GM18498 (cell line): ENCODE results near the gene MYO9A.

Experiments
- ATAC-seq: cut with Tn5 transposase; IDR thresholded peaks from one replicate; pipeline ENCODE4 v1.9.1; 2021; ENCODE audit warnings: mild to moderate bottlenecking, moderate library complexity; ENCODE audit not compliant: unreplicated experiment

The MYO9A gene

GRCh38 chr15:72118017-72118978, at the start of gene MYO9A, which contains the start of gene SENP8:
Gene MYO9A, minus strand, starts transcription at chr15:72118150. Its CDS starts 71,587 bp downstream, at chr15:72046563.
Gene SENP8, plus strand, starts transcription at chr15:72118403. Its CDS starts 21,221 bp downstream, at chr15:72139624.
- ATAC-seq, result peak; percentile 71

GRCh38 chr15:72167445-72167844, 49.5 kb upstream of the MYO9A start:
- ATAC-seq, result no peak

GRCh38 chr15:72166716-72167417, 48.9 kb upstream of the MYO9A start:
- no peak for ATAC-seq

GRCh38 chr15:72163719-72164118, 45.8 kb upstream of the MYO9A start:
- ATAC-seq, result no peak

GRCh38 chr15:72162569-72162968, 44.6 kb upstream of the MYO9A start:
- no peak for ATAC-seq

GRCh38 chr15:72161361-72162132, 43.6 kb upstream of the MYO9A start:
- no peak for ATAC-seq

GRCh38 chr15:72160696-72161245, 42.8 kb upstream of the MYO9A start:
- no peak for ATAC-seq

GRCh38 chr15:72156928-72157327, 39.0 kb upstream of the MYO9A start:
- ATAC-seq, result no peak

- peak; percentile 58 for ATAC-seq
Measured at GRCh38 chr15:72155635-72156616, 38.0 kb upstream of the MYO9A start.

- ATAC-seq, result no peak
Measured at GRCh38 chr15:72155003-72155621, 37.2 kb upstream of the MYO9A start.

GRCh38 chr15:72154316-72154715, 36.4 kb upstream of the MYO9A start:
- no peak for ATAC-seq

GRCh38 chr15:72153269-72154000, 35.5 kb upstream of the MYO9A start:
- ATAC-seq, result no peak

- no peak for ATAC-seq
Measured at GRCh38 chr15:72147418-72147817, 29.5 kb upstream of the MYO9A start.

- ATAC-seq, result no peak
Measured at GRCh38 chr15:72146934-72147333, 29.0 kb upstream of the MYO9A start.

GRCh38 chr15:72146221-72146620, 28.3 kb upstream of the MYO9A start:
- no peak for ATAC-seq

GRCh38 chr15:72141171-72142084, 23.5 kb upstream of the MYO9A start:
- peak; percentile 100 for ATAC-seq

GRCh38 chr15:72140088-72140487, 22.1 kb upstream of the MYO9A start:
- no peak for ATAC-seq
